Small intestine (tissue), 7 donors: ENCODE data around the gene C2orf15. TPM values are rescaled to one million over a fixed set of nuclear protein-coding genes. Genes with fewer than 3 reads are reported as not detected.

Experiments
- DNase-seq, 2 donors: peaks; one replicate each; pipeline versions ENCODE4 v3.0.0 to v3.0.0-alpha.2; 2013
- FAIRE-seq: peaks from 2 replicates; lab custom pipeline; 2012; peaks lifted over from hg19 to GRCh38; lab: Jason Lieb, UNC
- H3K27ac ChIP-seq, 3 donors: one replicate each; pipeline ENCODE4 v1.5.1; 2013; ENCODE audit warnings: low read length in 2 of 3, mild to moderate bottlenecking in 2 of 3, control low read depth in 1 of 3, inconsistent platforms in 1 of 3, low read depth in 1 of 3, moderate library complexity in 1 of 3
- H3K27me3 ChIP-seq, 3 donors: one replicate each; pipeline ENCODE4 v1.6.1; 2013; ENCODE audit warnings: low read length in 3 of 3, inconsistent platforms in 1 of 3; ENCODE audit not compliant: control insufficient read depth in 3 of 3, insufficient read depth in 3 of 3
- H3K36me3 ChIP-seq, 3 donors: one replicate each; pipeline ENCODE4 v1.6.1; 2013; ENCODE audit warnings: low read length in 3 of 3, inconsistent platforms in 1 of 3, low read depth in 1 of 3, mild to moderate bottlenecking in 1 of 3, moderate library complexity in 1 of 3; ENCODE audit not compliant: control insufficient read depth in 3 of 3, insufficient read depth in 2 of 3
- H3K4me1 ChIP-seq, 3 donors: one replicate each; pipeline ENCODE4 v1.6.1; 2013; ENCODE audit warnings: low read length in 2 of 3, inconsistent platforms in 1 of 3, low read depth in 1 of 3, mild to moderate bottlenecking in 1 of 3, moderate library complexity in 1 of 3; ENCODE audit not compliant: control insufficient read depth in 3 of 3, insufficient read depth in 2 of 3
- H3K4me3 ChIP-seq, 3 donors: one replicate each; pipeline ENCODE4 v1.5.1; 2013; ENCODE audit warnings: low read length in 3 of 3, control low read depth in 1 of 3, inconsistent platforms in 1 of 3, low read depth in 1 of 3, mild to moderate bottlenecking in 1 of 3, moderate library complexity in 1 of 3
- H3K9me3 ChIP-seq, 2 donors: one replicate each; pipeline ENCODE4 v1.6.1; 2013; ENCODE audit warnings: low read depth in 1 of 2, low read length in 1 of 2; ENCODE audit not compliant: control insufficient read depth in 2 of 2, insufficient read depth in 1 of 2
- WGBS, 3 donors: extraction: QIAGEN DNeasy Blood & Tissue Kit; methylation state at CpG; one replicate each; pipeline ENCODE4 v1.1.7; 2013; 5-methylcytosine and 5-hydroxymethylcytosine counted together
- polyA plus RNA-seq, 4 donors: library from polyadenylated mRNA; stranded (reverse) in 3 of 4; unstranded in 1 of 4; fragments of 200-250 nt in 3 of 4; fragments of 120-200 nt in 1 of 4; gene quantifications; one replicate each; pipeline versions ENCODE4 v1.2.1 to v1.2.3, GENCODE V29; 2013
- donor health status: healthy with polysubstance abuse.
- donor health status: control.
- donor health status: control.
- donor health status: Bipolar disorder and iron deficiency.
- donor health status: healthy.

Gene C2orf15
- polyA plus RNA-seq, 4 donors, result 1.4 to 10.0 (median 5.2) TPM

- Histone ChIP-seq H3K27ac (peak within 1 kb of the TSS; percentile 81 to 96 (median 90)), H3K9me3 (no peaks in the 10 kb centered on the region), H3K36me3 (peaks cover 0 to 6% (median 3%) of the 10 kb centered on the region in 3 donors), H3K4me1 (peaks cover 0 to 25% (median 7%) of the 10 kb centered on the region in 3 donors), H3K4me3 (peak within 1 kb of the TSS; percentile 63 to 94 (median 77)), H3K27me3 (no peaks in the 10 kb centered on the region)
- FAIRE-seq, result no peak
- DNase-seq, result peak; percentile 93 to 97
- WGBS, 3 donors, result 0% methylated on average over 66 to 70 of the region's 70 CpGs
Measured at GRCh38 chr2:99154643-99155536, 13.4 kb downstream of the C2orf15 start, which contains the start of the genes LIPT1 and TSGA10. Gene LIPT1 (plus strand): TSS chr2:99154967. CDS start chr2:99161958, 6,991 bp downstream. Gene TSGA10 (minus strand): TSS chr2:99154942. CDS start chr2:99109439, 45,503 bp downstream.

DNA sequence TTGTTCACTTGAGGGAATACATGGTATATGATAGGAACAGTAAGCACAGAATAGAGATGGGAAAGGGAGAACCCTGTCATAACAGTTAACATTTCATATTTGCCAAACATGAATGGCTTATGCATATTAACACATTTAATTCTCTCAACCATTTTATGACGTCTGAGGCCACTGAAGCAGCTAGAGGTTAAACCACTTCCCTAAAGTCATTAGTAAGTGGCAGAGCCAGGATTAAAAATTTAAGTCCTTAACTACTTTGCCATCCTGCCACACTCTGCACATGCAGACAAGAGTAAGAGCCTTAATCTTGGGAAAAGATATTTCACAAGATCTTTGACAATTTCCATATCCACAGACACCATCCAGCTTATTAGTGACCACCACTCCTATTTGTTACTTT, 15.4 kb downstream of the C2orf15 start:
- Histone ChIP-seq H3K9me3 (no peaks in the 10 kb centered on the region), H3K4me3 (no peak overlapping the region), H3K4me1 (peaks cover 0 to 25% (median 7%) of the 10 kb centered on the region in 3 donors), H3K27ac (no peak overlapping the region), H3K27me3 (no peaks in the 10 kb centered on the region), H3K36me3 (peaks cover 0 to 8% (median 3%) of the 10 kb centered on the region in 3 donors)
- FAIRE-seq (no peak), DNase-seq (no peak)
- 63 to 80% (median 68%) methylated on average over 1 of the region's 1 CpG for WGBS, 3 donors

GRCh38 chr2:99158599-99158998, 17.1 kb downstream of the C2orf15 start:
- H3K36me3 ChIP-seq, result peaks cover 0 to 8% (median 8%) of the 10 kb centered on the region in 3 donors
- no peak for DNase-seq
- H3K9me3 ChIP-seq, result no peaks in the 10 kb centered on the region
- no peak overlapping the region for H3K4me3 ChIP-seq
- WGBS, 3 donors, result 95 to 96% (median 95%) methylated on average over 5 of the region's 5 CpGs
- H3K4me1 ChIP-seq, result peaks cover 0 to 11% (median 7%) of the 10 kb centered on the region in 3 donors
- no peak overlapping the region for H3K27ac ChIP-seq
- no peaks in the 10 kb centered on the region for H3K27me3 ChIP-seq
- no peak for FAIRE-seq

GRCh38 chr2:99159594-99159993, 18.1 kb downstream of the C2orf15 start:
- Histone ChIP-seq H3K27ac (no peak overlapping the region), H3K36me3 (peaks cover 4 to 8% (median 8%) of the 10 kb centered on the region in 3 donors), H3K4me3 (no peak overlapping the region), H3K4me1 (peaks cover 0 to 4% (median 3%) of the 10 kb centered on the region in 3 donors), H3K27me3 (no peaks in the 10 kb centered on the region), H3K9me3 (no peaks in the 10 kb centered on the region)
- DNase-seq, result no peak
- FAIRE-seq, result no peak
- 71 to 86% (median 86%) methylated on average over 4 of the region's 4 CpGs for WGBS, 3 donors

GRCh38 chr2:99166218-99166617, 24.7 kb downstream of the C2orf15 start:
- Histone ChIP-seq H3K4me1 (no peaks in the 10 kb centered on the region), H3K27ac (no peak overlapping the region), H3K4me3 (no peak overlapping the region), H3K27me3 (no peaks in the 10 kb centered on the region), H3K36me3 (peaks cover 7 to 15% (median 12%) of the 10 kb centered on the region in 3 donors), H3K9me3 (no peaks in the 10 kb centered on the region)
- FAIRE-seq (no peak), DNase-seq (no peak)
- WGBS, 3 donors, result 83 to 86% (median 86%) methylated on average over 5 of the region's 5 CpGs

GRCh38 chr2:99169534-99169933, 28.0 kb downstream of the C2orf15 start:
- Histone ChIP-seq H3K27ac (peak overlapping the region in 1 of 3 donors; percentile 20), H3K36me3 (peaks cover 4 to 23% (median 6%) of the 10 kb centered on the region in 3 donors), H3K4me1 (no peaks in the 10 kb centered on the region), H3K9me3 (no peaks in the 10 kb centered on the region), H3K4me3 (no peak overlapping the region), H3K27me3 (no peaks in the 10 kb centered on the region)
- DNase-seq (no peak), FAIRE-seq (no peak)
- 15 to 44% (median 23%) methylated on average over 1 of the region's 1 CpG for WGBS, 3 donors

GRCh38 chr2:99171377-99172140, 30.1 kb downstream of the C2orf15 start:
- no peaks in the 10 kb centered on the region for H3K9me3 ChIP-seq
- H3K4me1 ChIP-seq, result no peaks in the 10 kb centered on the region
- no peak for DNase-seq
- H3K27ac ChIP-seq, result no peak overlapping the region
- 94 to 97% (median 95%) methylated on average over 8 of the region's 8 CpGs for WGBS, 3 donors
- no peak overlapping the region for H3K4me3 ChIP-seq
- peaks cover 0 to 16% (median 4%) of the 10 kb centered on the region in 3 donors for H3K36me3 ChIP-seq
- H3K27me3 ChIP-seq, result no peaks in the 10 kb centered on the region
- no peak for FAIRE-seq
